CD4-positive, alpha-beta T cell (primary cell): ENCODE data around the gene UNC5B. TPM values are rescaled to one million over a fixed set of nuclear protein-coding genes. Genes with fewer than 3 reads are reported as not detected.
"Not testable (repeated sequence)": the region's sequence is repeated elsewhere in the genome, so short reads cannot be mapped to it uniquely, and the experiment has no call there.

Source experiments
- ATAC-seq: fragments of 200-7000 bp; cut with Tn5 transposase; one replicate; pipeline ENCODE4 v1.10.0; 2022; ENCODE audit warnings: mild to moderate bottlenecking; ENCODE audit not compliant: poor library complexity
- CTCF ChIA-PET: fragments of 350-600 bp; sonication (Branson Sonifier 250); formaldehyde crosslinking; loops from one replicate; lab custom pipeline; 2021; ENCODE audit warnings: antibody characterized with exemption, inconsistent platforms; lab: Charles Lee
- POLR2A ChIA-PET: fragments of 350-600 bp; sonication (Branson Sonifier 250); formaldehyde crosslinking; loops from one replicate; lab custom pipeline; 2021; ENCODE audit warnings: antibody characterized with exemption, inconsistent platforms; lab: Charles Lee
- DNase-seq, 14 experiments: peaks; one replicate each; pipeline ENCODE4 v3.0.0-alpha.2; 2013 to 2020; ENCODE audit warnings: mixed read lengths in 2 of 14
- H3K27ac ChIP-seq, 2 donors: one replicate each; pipeline versions ENCODE4 v1.5.1 to v1.7.0; 2013; ENCODE audit warnings: low read length in 2 of 2, low read depth in 1 of 2, mild to moderate bottlenecking in 1 of 2
- H3K27me3 ChIP-seq, 2 experiments: 1 replicate in 1 of 2; 2 replicates in 1 of 2; pipeline versions ENCODE4 v1.6.1 to v1.7.0; 2013; ENCODE audit warnings: low read length in 2 of 2, control low read depth in 1 of 2, mild to moderate bottlenecking in 1 of 2, moderate library complexity in 1 of 2; ENCODE audit not compliant: insufficient read depth in 2 of 2, control insufficient read depth in 1 of 2
- H3K36me3 ChIP-seq: one replicate; pipeline ENCODE4 v1.6.1; 2013; ENCODE audit warnings: low read length, control low read depth; ENCODE audit not compliant: insufficient read depth
- H3K4me1 ChIP-seq: one replicate; pipeline ENCODE4 v1.6.1; 2013; ENCODE audit warnings: low read length, control low read depth; ENCODE audit not compliant: insufficient read depth
- H3K4me3 ChIP-seq: one replicate; pipeline ENCODE4 v1.5.1; 2013; ENCODE audit warnings: mild to moderate bottlenecking, low read length, moderate library complexity
- H3K9me3 ChIP-seq, 2 experiments: 1 replicate in 1 of 2; 2 replicates in 1 of 2; pipeline versions ENCODE4 v1.6.1 to v1.7.0; 2013; ENCODE audit warnings: low read length in 2 of 2, mild to moderate bottlenecking in 2 of 2, control low read depth in 1 of 2, moderate library complexity in 1 of 2; ENCODE audit not compliant: control insufficient read depth in 1 of 2, insufficient read depth in 1 of 2
- H3K27ac Mint-ChIP-seq: one replicate; pipeline ENCODE4 v1.8.0; 2020; ENCODE audit warnings: mixed read lengths
- H3K27me3 Mint-ChIP-seq: one replicate; pipeline ENCODE4 v1.8.0; 2021; ENCODE audit warnings: mixed read lengths
- H3K36me3 Mint-ChIP-seq: one replicate; pipeline ENCODE4 v1.8.0; 2021; ENCODE audit warnings: low read depth, mixed read lengths
- H3K4me1 Mint-ChIP-seq: one replicate; pipeline ENCODE4 v1.8.0; 2021; ENCODE audit warnings: low read depth, mixed read lengths
- H3K4me3 Mint-ChIP-seq: one replicate; pipeline ENCODE4 v1.8.0; 2020; ENCODE audit warnings: mild to moderate bottlenecking, mixed read lengths
- H3K9me3 Mint-ChIP-seq: one replicate; pipeline ENCODE4 v1.8.0; 2020; ENCODE audit warnings: mixed read lengths
- CTCF ChIP-seq: fragments of 200-600 bp; IDR thresholded peaks from one replicate; pipeline ENCODE4 v1.8.0; 2022; ENCODE audit warnings: antibody characterized with exemption, mild to moderate bottlenecking
- intact Hi-C, 2 experiments: fragments of 100-400 bp; cut with DNase I in 1 of 2; cut with micrococcal nuclease in 1 of 2; formaldehyde crosslinking; loops; one replicate each; pipeline versions ENCODE4 v1.15.1 to v1.9.0; 2023 to 2025; cut with DNase I, micrococcal nuclease
- total RNA-seq, 174 experiments: library from RNA in 2 of 174; stranded (reverse) in 2 of 174; gene quantifications; one replicate each; pipeline ENCODE4 v1.2.3 and lab custom pipeline; 2021 to 2026

The UNC5B gene
- total RNA-seq, 2 experiments from 2014 or later = 0.03 TPM; not detected in 1

GRCh38 chr10:71294856-71295255, 82.5 kb downstream of the UNC5B start:
- Mint-ChIP-seq H3K4me3 (no peak overlapping the region), H3K9me3 (no peaks in the 10 kb centered on the region), H3K27me3 (no peaks in the 10 kb centered on the region), H3K36me3 (no peaks in the 10 kb centered on the region), H3K27ac (no peak overlapping the region), H3K4me1 (no peaks in the 10 kb centered on the region)
- POLR2A ChIA-PET = no interaction called here
- no peaks in the 10 kb centered on the region for H3K4me1 ChIP-seq
- DNase-seq (no peak), ATAC-seq (no peak)
- no peak overlapping the region for H3K27ac ChIP-seq
- H3K36me3 ChIP-seq = no peaks in the 10 kb centered on the region
- CTCF ChIA-PET = no interaction called here
- no peak overlapping the region for H3K4me3 ChIP-seq
- no peaks in the 10 kb centered on the region for H3K9me3 ChIP-seq
- intact Hi-C loops = no loop called here
- TF ChIP-seq CTCF = no peak
- no peaks in the 10 kb centered on the region for H3K27me3 ChIP-seq

GRCh38 chr10:71295641-71296040, 83.3 kb downstream of the UNC5B start:
- POLR2A ChIA-PET = no interaction called here
- Histone ChIP-seq H3K27me3 (no peaks in the 10 kb centered on the region), H3K4me3 (no peak overlapping the region), H3K27ac (no peak overlapping the region), H3K36me3 (no peaks in the 10 kb centered on the region), H3K9me3 (no peaks in the 10 kb centered on the region), H3K4me1 (no peaks in the 10 kb centered on the region)
- H3K4me1 Mint-ChIP-seq = no peaks in the 10 kb centered on the region
- no peak overlapping the region for H3K27ac Mint-ChIP-seq
- no peaks in the 10 kb centered on the region for H3K27me3 Mint-ChIP-seq
- no peak overlapping the region for H3K4me3 Mint-ChIP-seq
- no peak for ATAC-seq
- intact Hi-C loops = no loop called here
- TF ChIP-seq CTCF = no peak
- no peaks in the 10 kb centered on the region for H3K9me3 Mint-ChIP-seq
- H3K36me3 Mint-ChIP-seq = no peaks in the 10 kb centered on the region
- no peak for DNase-seq
- CTCF ChIA-PET = no interaction called here

GRCh38 chr10:71296086-71296485, 83.7 kb downstream of the UNC5B start:
- H3K27me3 ChIP-seq = no peaks in the 10 kb centered on the region
- no peak overlapping the region for H3K27ac ChIP-seq
- no peak for DNase-seq
- H3K4me3 ChIP-seq = no peak overlapping the region
- no peak overlapping the region for H3K4me3 Mint-ChIP-seq
- no peaks in the 10 kb centered on the region for H3K9me3 ChIP-seq
- no peaks in the 10 kb centered on the region for H3K36me3 ChIP-seq
- ChIA-PET CTCF (no interaction called here), POLR2A (no interaction called here)
- H3K9me3 Mint-ChIP-seq = no peaks in the 10 kb centered on the region
- H3K36me3 Mint-ChIP-seq = no peaks in the 10 kb centered on the region
- intact Hi-C loops = no loop called here
- no peaks in the 10 kb centered on the region for H3K4me1 ChIP-seq
- H3K27ac Mint-ChIP-seq = no peak overlapping the region
- no peaks in the 10 kb centered on the region for H3K4me1 Mint-ChIP-seq
- no peak for TF ChIP-seq CTCF
- ATAC-seq = no peak
- no peaks in the 10 kb centered on the region for H3K27me3 Mint-ChIP-seq

- H3K36me3 ChIP-seq, H3K27me3 Mint-ChIP-seq, H3K9me3 Mint-ChIP-seq, H3K4me1 Mint-ChIP-seq, H3K9me3 ChIP-seq, H3K36me3 Mint-ChIP-seq, DNase-seq, H3K4me3 ChIP-seq, intact Hi-C loops, H3K4me3 Mint-ChIP-seq, ATAC-seq, POLR2A ChIA-PET, H3K27ac ChIP-seq, CTCF ChIA-PET, H3K27me3 ChIP-seq, H3K4me1 ChIP-seq, H3K27ac Mint-ChIP-seq: not testable (repeated sequence)
Observed at GRCh38 chr10:71296811-71297210, 84.4 kb downstream of the UNC5B start.
